ENCODE results near the gene STON1.
A peak's percentile ranks its signal among the peaks of the same experiment; 100 is the strongest.
"Not testable (repeated sequence)": the region's sequence is repeated elsewhere in the genome, so short reads cannot be mapped to it uniquely, and the experiment has no call there.

The STON1 gene

DNA sequence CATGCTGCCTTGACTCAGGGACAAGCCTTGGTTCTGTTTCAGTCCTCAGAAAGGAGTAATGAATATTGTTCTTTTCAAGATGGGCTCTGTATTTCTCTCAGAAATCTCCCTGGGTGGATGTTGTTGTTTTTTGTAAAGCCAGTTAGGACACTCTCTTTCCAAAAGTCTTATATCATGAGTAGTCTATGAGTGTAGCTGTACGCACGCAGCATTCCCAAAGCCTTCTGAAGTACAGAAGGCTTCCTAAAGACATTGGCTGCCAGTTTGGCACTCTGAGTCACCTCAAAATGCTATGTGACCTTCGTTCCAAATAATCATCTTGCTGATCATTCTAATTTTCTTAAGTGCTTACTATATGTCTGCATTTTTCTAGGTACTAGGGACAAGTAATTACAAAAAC is 71.0 kb downstream of the STON1 start:
- no peak overlapping the region for H3K27ac ChIP-seq
- TF ChIP-seq, protein P1, sequence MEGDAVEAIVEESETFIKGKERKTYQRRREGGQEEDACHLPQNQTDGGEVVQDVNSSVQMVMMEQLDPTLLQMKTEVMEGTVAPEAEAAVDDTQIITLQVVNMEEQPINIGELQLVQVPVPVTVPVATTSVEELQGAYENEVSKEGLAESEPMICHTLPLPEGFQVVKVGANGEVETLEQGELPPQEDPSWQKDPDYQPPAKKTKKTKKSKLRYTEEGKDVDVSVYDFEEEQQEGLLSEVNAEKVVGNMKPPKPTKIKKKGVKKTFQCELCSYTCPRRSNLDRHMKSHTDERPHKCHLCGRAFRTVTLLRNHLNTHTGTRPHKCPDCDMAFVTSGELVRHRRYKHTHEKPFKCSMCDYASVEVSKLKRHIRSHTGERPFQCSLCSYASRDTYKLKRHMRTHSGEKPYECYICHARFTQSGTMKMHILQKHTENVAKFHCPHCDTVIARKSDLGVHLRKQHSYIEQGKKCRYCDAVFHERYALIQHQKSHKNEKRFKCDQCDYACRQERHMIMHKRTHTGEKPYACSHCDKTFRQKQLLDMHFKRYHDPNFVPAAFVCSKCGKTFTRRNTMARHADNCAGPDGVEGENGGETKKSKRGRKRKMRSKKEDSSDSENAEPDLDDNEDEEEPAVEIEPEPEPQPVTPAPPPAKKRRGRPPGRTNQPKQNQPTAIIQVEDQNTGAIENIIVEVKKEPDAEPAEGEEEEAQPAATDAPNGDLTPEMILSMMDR (conservative IDR thresholded peaks at IDR 0.05) = no peak
- TF ChIP-seq ZFX (IDR thresholded peaks at IDR 0.05) = no peak

DNA sequence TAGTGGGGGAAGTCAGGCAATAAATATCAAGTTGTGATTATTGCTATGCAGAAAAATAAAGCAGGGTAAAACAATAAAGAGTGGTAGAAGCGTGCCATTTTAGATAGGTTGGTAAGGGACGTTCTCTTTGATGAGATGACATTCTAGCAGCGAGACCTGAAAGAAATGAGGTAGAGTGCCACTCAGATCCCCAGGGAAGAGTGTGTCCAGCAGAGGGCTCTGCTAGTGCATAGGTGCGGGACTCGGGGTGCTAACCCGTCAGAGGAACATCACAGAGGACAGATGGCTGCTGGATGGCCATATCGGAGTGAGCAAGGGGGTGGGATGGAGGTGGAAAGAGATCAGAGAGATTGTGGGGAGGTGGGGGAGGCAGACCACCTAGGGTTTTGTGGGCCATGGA is 71.4 kb downstream of the STON1 start:
- TF ChIP-seq, protein P1 (conservative IDR thresholded peaks at IDR 0.05) = peak; percentile 33
- no peak for TF ChIP-seq ZFX (IDR thresholded peaks at IDR 0.05)
- H3K27ac ChIP-seq = no peak overlapping the region

DNA sequence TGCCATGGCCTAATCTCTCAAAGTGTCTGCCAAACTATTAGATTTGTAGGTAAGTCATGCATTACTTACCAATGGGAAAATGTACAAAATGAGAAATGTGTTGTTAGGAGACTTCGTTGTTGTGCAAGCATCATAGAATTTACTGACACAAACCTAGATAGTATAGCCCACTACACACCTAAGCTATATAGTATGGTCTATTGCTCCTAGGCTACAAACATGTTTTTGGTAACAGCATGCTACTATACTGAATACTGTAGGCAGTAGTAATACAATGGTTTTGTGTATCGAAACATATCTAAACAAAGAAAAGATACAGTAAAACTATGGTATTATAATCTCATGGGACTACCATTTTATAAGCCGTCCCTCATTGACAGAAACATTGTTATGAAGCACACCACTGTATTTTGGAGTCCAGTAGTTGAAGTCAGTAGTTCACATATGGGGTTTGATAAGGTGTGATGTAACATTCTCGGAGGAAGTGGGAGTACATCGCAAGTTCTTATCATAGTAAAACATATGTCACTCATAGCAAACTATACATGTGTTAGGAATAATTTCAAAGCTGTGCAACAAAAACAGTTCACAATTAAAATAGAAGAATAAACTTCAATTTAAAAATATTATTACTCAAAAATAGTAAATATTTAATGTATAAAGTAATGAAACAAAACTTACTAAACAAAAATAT is 75.7 kb downstream of the STON1 start:
- no peak for TF ChIP-seq ZFX (IDR thresholded peaks at IDR 0.05)
- TF ChIP-seq, protein P1 (conservative IDR thresholded peaks at IDR 0.05) = no peak
- H3K27ac ChIP-seq = no peak overlapping the region

DNA sequence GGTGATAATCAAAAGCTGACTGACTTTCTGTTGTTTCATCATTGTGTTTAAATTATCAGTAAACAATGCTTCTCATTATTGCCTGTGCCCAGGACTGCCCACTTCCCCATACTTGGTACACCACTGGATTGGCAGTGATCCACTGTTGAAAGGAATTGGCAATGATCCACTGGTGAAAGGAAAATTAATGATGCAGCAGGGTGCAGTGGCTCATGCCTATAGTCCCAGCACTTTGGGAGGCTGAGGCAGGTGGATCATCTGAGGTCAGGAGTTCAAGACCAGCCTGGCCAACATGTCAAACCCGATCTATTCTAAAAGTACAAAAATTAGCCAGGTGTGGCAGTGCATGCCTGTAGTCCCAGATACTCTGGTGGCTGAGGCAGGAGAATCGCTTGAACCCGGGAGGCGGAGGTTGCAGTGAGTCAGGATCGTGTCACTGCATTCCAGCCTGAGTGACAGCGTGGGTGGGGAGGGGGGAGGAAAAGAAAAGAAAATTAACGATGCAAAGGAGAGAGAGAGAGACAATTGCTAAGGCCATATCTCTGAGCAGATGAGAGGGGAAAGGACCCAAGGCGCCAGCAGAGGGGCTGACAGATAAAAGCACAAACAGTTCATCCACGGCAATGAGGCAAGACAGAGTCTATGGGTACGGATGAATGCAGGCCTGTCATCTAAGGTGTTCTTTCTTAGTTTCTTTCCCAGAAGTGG is 77.5 kb downstream of the STON1 start:
- no peak overlapping the region for H3K27ac ChIP-seq

DNA sequence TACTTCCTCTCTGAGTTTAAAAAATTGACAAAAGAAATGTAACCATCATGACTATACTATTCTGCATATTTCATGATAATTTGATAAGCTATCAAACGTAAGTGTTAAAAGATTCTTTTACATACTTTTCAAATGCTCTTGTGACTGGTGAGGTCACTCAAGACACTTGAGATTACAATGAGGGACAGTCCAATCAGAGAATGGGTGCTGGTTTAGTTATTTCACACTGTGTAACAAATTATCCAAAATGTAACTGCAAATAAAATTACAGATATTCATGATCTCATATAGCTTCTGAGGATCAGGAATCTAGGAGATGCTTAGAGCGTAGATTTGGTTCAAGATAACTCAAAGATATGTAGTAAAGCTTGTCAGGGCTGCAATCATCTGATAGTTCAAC is 83.3 kb downstream of the STON1 start:
- no peak overlapping the region for H3K27ac ChIP-seq
- TF ChIP-seq, protein P1 (conservative IDR thresholded peaks at IDR 0.05) = no peak
- TF ChIP-seq ZFX (IDR thresholded peaks at IDR 0.05) = no peak

More for the DNA sequence above, 77.5 kb downstream of the STON1 start:
- TF ChIP-seq, protein P1 (conservative IDR thresholded peaks at IDR 0.05) = no peak
- no peak for TF ChIP-seq ZFX (IDR thresholded peaks at IDR 0.05)

DNA sequence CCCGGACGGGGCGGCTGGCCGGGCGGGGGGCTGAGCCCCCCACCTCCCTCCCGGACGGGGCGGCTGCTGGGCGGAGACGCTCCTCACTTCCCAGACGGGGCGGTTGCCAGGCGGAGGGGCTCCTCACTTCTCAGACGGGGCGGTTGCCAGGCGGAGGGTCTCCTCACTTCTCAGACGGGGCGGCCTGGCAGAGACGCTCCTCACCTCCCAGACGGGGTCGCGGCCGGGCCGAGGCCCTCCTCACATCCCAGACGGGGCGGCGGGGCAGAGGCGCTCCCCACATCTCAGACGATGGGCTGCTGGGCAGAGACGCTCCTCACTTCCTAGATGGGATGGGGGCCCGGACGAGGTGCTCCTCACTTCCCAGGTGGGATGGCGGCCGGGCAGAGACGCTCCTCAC is 84.6 kb downstream of the STON1 start:
- not testable (repeated sequence) for H3K27ac ChIP-seq

DNA sequence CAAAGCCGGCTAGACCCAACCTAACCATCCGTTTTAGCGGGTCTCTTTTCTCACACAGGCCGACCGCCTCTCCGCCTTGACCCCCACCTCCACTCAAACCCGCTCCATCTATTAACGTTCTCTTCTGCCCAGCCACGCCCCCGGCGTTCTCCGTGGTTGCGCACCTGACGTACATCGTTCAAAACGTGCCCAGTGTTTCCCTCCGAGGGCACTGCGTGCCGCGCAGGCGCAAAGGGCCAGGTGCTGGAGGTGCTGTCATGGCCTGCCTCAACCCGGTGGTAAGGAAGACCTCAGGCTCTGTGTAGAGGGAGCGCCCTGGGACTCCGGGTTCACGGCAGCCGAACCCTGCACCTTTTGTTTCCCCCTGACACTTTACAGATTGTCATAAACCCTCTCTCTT is 87.7 kb downstream of the STON1 start, which contains the start of gene GTF2A1L:
Gene GTF2A1L (plus strand): TSS at position 239 of the 400 bp plus-strand sequence. CDS start 19 bp downstream, at position 258.
- TF ChIP-seq, protein P1 (conservative IDR thresholded peaks at IDR 0.05) = no peak
- no peak for TF ChIP-seq ZFX (IDR thresholded peaks at IDR 0.05)
- peak within 1 kb of the TSS; percentile 37; the same call in 1 of the 2 replicates for H3K27ac ChIP-seq
